Choroid plexus epithelial cell (primary cell): ENCODE results near the gene PSEN2.
"Not testable (repeated sequence)": the region's sequence is repeated elsewhere in the genome, so short reads cannot be mapped to it uniquely, and the experiment has no call there.

Experiments used
- DNase-seq: peaks from one replicate; pipeline ENCODE4 v3.0.0-alpha.2; 2010; ENCODE audit warnings: low read depth
- H3K4me3 ChIP-seq: 2 replicates; pipeline ENCODE4 v1.5.1; 2011; ENCODE audit warnings: low read depth, mild to moderate bottlenecking, control low read depth, low read length, moderate library complexity
- CTCF ChIP-seq: conservative IDR thresholded peaks from 2 replicates; pipeline ENCODE4 v1.5.1; 2011; ENCODE audit warnings: low read depth, mild to moderate bottlenecking, control low read depth, inconsistent platforms, low read length, moderate library complexity

Gene PSEN2

GRCh38 chr1:226916497-226916896, 46.1 kb downstream of the PSEN2 start:
- DNase-seq, result no peak
- no peak for TF ChIP-seq CTCF
- H3K4me3 ChIP-seq, result no peak overlapping the region

GRCh38 chr1:226919587-226919986, 49.2 kb downstream of the PSEN2 start:
- no peak overlapping the region for H3K4me3 ChIP-seq

GRCh38 chr1:226919995-226920394, 49.6 kb downstream of the PSEN2 start:
- no peak for DNase-seq

More at GRCh38 chr1:226919587-226919986, 49.2 kb downstream of the PSEN2 start:
- DNase-seq, result no peak
- TF ChIP-seq CTCF, result no peak

GRCh38 chr1:226920446-226920894, 50.1 kb downstream of the PSEN2 start:
- H3K4me3 ChIP-seq, result no peak overlapping the region
- DNase-seq, result no peak
- no peak for TF ChIP-seq CTCF

More at GRCh38 chr1:226919995-226920394, 49.6 kb downstream of the PSEN2 start:
- TF ChIP-seq CTCF, result no peak
- H3K4me3 ChIP-seq, result no peak overlapping the region

- DNase-seq, result no peak
- no peak overlapping the region for H3K4me3 ChIP-seq
- TF ChIP-seq CTCF, result no peak
These were observed 51.1 kb downstream of the PSEN2 start for GRCh38 chr1:226921504-226921903.

GRCh38 chr1:226929260-226930111, 59.1 kb downstream of the PSEN2 start:
- not testable (repeated sequence) for H3K4me3 ChIP-seq

GRCh38 chr1:226934483-226935237, 64.2 kb downstream of the PSEN2 start:
- DNase-seq, result no peak
- no peak overlapping the region for H3K4me3 ChIP-seq
- no peak for TF ChIP-seq CTCF

More at GRCh38 chr1:226929260-226930111, 59.1 kb downstream of the PSEN2 start:
- DNase-seq, result not testable (repeated sequence)
